MCF 10A (cell line): ENCODE data around the gene CACNA1D. TPM values are rescaled to one million over a fixed set of nuclear protein-coding genes. Genes with fewer than 3 reads are reported as not detected.

ENCODE experiments used
- BruUV-seq: library from RNA; stranded (reverse); fragments of 400-500 nt; replicated peaks from 2 replicates; lab custom pipeline; 2021; lab: Mats Ljungman, UMichigan
- CTCF ChIA-PET: fragments of 300-600 bp; sonication (Branson Sonifier 250); formaldehyde crosslinking; extraction: SDS; loops from one replicate; lab custom pipeline; 2021; ENCODE audit warnings: antibody characterized with exemption, inconsistent platforms; lab: Yijun Ruan, JAX
- POLR2A ChIA-PET: fragments of 300-600, 350-650 bp; sonication (Branson Sonifier 250); formaldehyde crosslinking; extraction: SDS; loops from one replicate; lab custom pipeline; 2020; ENCODE audit warnings: antibody characterized with exemption, inconsistent platforms; lab: Yijun Ruan, JAX
- DNase-seq: peaks from one replicate; pipeline ENCODE4 v3.0.0-alpha.2; 2018; ENCODE audit not compliant: unreplicated experiment
- H3K27ac Mint-ChIP-seq: one replicate; pipeline ENCODE4 v1.8.0; 2022; ENCODE audit warnings: mild to moderate bottlenecking, low read depth, mixed read lengths; ENCODE audit not compliant: unreplicated experiment
- H3K27me3 Mint-ChIP-seq: one replicate; pipeline ENCODE4 v1.8.0; 2022; ENCODE audit warnings: mixed read lengths; ENCODE audit not compliant: insufficient read depth, unreplicated experiment
- H3K36me3 Mint-ChIP-seq: one replicate; pipeline ENCODE4 v1.8.0; 2022; ENCODE audit warnings: mild to moderate bottlenecking, moderate library complexity, mixed read lengths; ENCODE audit not compliant: insufficient read depth, unreplicated experiment
- H3K4me1 Mint-ChIP-seq: one replicate; pipeline ENCODE4 v1.8.0; 2022; ENCODE audit warnings: mixed read lengths; ENCODE audit not compliant: insufficient read depth, unreplicated experiment
- H3K4me3 Mint-ChIP-seq: one replicate; pipeline ENCODE4 v1.8.0; 2022; ENCODE audit warnings: mild to moderate bottlenecking, moderate library complexity, mixed read lengths; ENCODE audit not compliant: unreplicated experiment
- H3K9me3 Mint-ChIP-seq: one replicate; pipeline ENCODE4 v1.8.0; 2022; ENCODE audit warnings: mixed read lengths; ENCODE audit not compliant: unreplicated experiment
- intact Hi-C: fragments of 100-400 bp; cut with micrococcal nuclease; formaldehyde crosslinking; loops from 2 replicates; pipeline ENCODE4 v1.14.1; 2022
- total RNA-seq: library from RNA; stranded (reverse); gene quantifications from 2 replicates; pipeline ENCODE4 v1.2.3, GENCODE V29; 2022
- TF ChIP-seq, protein P1 (sequence below): fragments of 200-600 bp; IDR thresholded peaks from one replicate; pipeline ENCODE4 v1.8.0; 2022; ENCODE audit warnings: antibody characterized with exemption, mild to moderate bottlenecking; ENCODE audit not compliant: unreplicated experiment

CACNA1D gene
- total RNA-seq, 1 experiment from 2014 or later, result 0.26 TPM

DNA sequence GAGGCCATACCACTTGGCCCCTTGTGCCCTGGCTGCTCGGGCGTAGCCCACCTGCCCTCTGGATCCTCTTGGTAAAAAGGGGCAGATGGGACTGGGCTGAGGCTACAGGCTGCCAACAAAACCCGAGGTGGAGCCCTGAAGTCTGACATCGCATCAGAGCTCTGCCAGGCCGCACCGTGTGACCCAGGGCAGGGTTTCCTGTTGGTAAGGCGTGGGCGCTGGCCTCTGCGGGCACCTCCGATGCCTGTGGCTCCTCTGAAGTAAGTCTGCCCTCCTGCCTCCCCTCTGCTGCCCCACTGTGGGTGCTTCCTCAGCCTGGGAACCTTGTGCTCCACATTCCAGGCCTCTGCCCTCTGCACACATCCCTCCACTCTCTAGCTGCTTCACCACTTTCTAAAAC is 342.9 kb downstream of the CACNA1D start:
- no TSS peak for BruUV-seq
- no peaks in the 10 kb centered on the region for H3K36me3 Mint-ChIP-seq
- H3K4me1 Mint-ChIP-seq, result no peaks in the 10 kb centered on the region
- TF ChIP-seq, protein P1, sequence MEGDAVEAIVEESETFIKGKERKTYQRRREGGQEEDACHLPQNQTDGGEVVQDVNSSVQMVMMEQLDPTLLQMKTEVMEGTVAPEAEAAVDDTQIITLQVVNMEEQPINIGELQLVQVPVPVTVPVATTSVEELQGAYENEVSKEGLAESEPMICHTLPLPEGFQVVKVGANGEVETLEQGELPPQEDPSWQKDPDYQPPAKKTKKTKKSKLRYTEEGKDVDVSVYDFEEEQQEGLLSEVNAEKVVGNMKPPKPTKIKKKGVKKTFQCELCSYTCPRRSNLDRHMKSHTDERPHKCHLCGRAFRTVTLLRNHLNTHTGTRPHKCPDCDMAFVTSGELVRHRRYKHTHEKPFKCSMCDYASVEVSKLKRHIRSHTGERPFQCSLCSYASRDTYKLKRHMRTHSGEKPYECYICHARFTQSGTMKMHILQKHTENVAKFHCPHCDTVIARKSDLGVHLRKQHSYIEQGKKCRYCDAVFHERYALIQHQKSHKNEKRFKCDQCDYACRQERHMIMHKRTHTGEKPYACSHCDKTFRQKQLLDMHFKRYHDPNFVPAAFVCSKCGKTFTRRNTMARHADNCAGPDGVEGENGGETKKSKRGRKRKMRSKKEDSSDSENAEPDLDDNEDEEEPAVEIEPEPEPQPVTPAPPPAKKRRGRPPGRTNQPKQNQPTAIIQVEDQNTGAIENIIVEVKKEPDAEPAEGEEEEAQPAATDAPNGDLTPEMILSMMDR, result no peak
- H3K9me3 Mint-ChIP-seq, result no peaks in the 10 kb centered on the region
- DNase-seq, result no peak
- no peaks in the 10 kb centered on the region for H3K27me3 Mint-ChIP-seq
- H3K27ac Mint-ChIP-seq, result no peak overlapping the region
- intact Hi-C loops, result no loop called here
- no peak overlapping the region for H3K4me3 Mint-ChIP-seq
- POLR2A ChIA-PET, result no interaction called here
- CTCF ChIA-PET, result interaction anchor here (0.6 to 0.7 kb wide), 2 partner anchors 8 to 78 kb away, joined by 3 to 4 read pairs; no protein-coding TSS in a partner anchor

DNA sequence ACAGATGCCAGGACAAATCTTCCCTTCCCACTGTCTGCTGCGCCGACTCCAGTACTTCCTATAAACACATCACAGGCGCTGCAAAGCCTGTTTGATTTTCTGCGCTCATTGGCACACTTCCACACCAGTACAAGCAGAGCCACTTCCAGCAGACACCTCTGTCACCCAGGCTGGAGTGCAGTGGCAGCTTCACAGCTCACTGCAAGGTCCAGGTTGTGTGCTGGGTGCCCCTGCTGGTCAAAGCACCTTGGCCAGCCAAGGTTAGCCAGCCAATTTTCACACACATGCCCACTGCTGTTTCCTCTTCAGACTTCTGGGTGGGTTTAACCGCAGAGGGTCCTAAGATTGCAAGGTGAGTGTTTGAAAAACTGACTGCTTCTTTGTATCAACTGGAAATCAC is 346.9 kb downstream of the CACNA1D start:
- CTCF ChIA-PET, result interaction anchor here (0.5 to 1.2 kb wide), 2 partner anchors 50 to 1611 kb away, joined by 3 read pairs; partner anchors contain the start of gene SELENOK
- no peaks in the 10 kb centered on the region for H3K36me3 Mint-ChIP-seq
- H3K27me3 Mint-ChIP-seq, result no peaks in the 10 kb centered on the region
- no peak overlapping the region for H3K4me3 Mint-ChIP-seq
- TF ChIP-seq, protein P1, result no peak
- BruUV-seq, result no TSS peak
- intact Hi-C loops, result no loop called here
- DNase-seq, result no peak
- POLR2A ChIA-PET, result no interaction called here
- H3K4me1 Mint-ChIP-seq, result no peaks in the 10 kb centered on the region
- no peak overlapping the region for H3K27ac Mint-ChIP-seq
- H3K9me3 Mint-ChIP-seq, result no peaks in the 10 kb centered on the region

DNA sequence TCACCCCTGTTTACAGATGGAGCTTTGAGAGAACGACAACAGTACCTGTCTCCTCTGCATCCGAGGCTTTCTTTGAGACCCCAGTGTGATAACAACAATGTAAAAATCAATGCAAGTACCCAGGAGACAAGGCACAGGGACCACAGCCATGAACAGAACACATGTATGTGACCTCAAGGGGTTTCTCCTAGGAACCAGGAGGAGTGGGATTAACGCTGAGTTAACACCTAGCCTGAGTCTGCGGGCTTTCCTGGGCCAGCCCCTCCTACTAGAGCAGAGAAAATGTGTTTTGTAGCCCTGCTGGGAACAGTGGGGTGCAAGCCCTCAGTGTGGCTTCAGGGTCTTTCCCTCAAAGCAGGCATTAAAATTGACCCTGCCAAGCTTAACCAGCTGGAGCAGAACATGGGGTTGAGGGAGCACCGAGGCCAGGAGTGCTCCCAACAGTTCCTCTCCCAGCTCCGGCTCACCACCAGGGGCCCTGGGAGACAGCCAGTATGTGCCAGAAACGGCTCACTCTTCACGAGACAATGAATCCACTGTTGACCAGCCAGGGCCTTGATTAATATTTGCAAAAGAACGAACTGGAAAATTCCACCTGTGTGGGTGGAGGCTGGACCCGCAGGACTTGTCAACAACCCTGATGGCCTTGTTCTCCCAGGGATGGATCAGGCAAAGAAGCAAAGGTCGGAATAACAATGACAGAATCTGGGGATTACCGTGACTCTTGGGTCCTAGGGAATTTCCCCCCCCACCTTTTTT is 348.2 kb downstream of the CACNA1D start:
- no peaks in the 10 kb centered on the region for H3K36me3 Mint-ChIP-seq
- TF ChIP-seq, protein P1, result no peak
- H3K27ac Mint-ChIP-seq, result no peak overlapping the region
- no peaks in the 10 kb centered on the region for H3K27me3 Mint-ChIP-seq
- no peaks in the 10 kb centered on the region for H3K4me1 Mint-ChIP-seq
- no TSS peak for BruUV-seq
- DNase-seq, result peak; percentile 7
- ChIA-PET CTCF (interaction anchor here (1.2 kb wide), 1 partner anchor 49 kb away, joined by 3 read pairs; the partner anchor contains the start of gene SELENOK), POLR2A (no interaction called here)
- intact Hi-C loops, result no loop called here
- H3K9me3 Mint-ChIP-seq, result no peaks in the 10 kb centered on the region
- H3K4me3 Mint-ChIP-seq, result no peak overlapping the region

DNA sequence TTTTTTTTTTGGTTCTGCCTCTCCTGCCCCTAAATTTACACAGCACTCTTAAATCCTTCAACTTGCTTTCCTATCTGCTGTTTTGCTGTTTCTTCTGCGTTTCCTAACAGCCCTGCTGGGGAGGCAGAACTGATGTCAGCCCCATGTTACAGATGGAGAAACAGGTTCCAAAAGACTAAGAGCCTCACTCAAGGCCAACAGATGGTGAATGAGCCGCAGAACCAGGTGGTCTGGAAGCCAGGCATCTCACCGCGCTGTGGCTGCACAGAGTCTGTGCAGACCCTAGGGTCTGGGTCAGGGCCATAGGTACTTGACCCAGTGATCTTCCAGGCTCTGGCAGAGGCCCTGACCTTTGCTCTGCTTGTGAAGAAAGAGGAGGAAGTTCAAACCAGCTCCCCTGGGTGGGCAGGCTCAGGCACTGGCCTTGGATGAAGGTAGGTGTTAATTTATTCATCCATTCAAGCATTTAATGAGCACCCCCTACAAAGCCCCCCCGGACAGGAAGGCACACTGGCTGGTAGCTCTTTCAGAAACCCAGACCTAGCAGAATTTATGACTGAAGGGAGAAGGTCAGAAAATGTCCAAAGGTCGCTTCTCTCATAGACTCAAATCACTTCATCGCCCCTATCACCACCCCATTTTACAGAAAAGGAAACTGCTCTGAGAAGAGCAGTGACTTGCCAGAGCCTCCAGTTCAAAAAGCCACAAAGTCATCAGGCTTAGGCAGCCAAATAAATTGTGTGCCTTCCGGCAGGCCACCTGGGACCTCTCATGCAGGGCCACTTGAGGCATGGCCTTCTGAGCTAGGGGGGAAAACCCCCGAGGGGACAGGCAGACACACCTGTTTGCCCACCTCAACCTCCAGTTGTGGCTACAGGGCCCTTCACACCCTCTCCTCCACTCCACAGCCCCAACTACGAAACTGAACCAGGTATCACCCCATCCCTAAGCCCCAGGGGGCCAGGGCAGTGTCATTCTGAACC is 349.1 kb downstream of the CACNA1D start:
- intact Hi-C loops, result no loop called here
- CTCF ChIA-PET, result no interaction called here
- BruUV-seq, result no TSS peak
- no peak for DNase-seq
- H3K36me3 Mint-ChIP-seq, result no peaks in the 10 kb centered on the region
- POLR2A ChIA-PET, result no interaction called here
- no peak overlapping the region for H3K4me3 Mint-ChIP-seq
- no peaks in the 10 kb centered on the region for H3K4me1 Mint-ChIP-seq
- H3K9me3 Mint-ChIP-seq, result no peaks in the 10 kb centered on the region
- TF ChIP-seq, protein P1, result no peak
- no peak overlapping the region for H3K27ac Mint-ChIP-seq
- no peaks in the 10 kb centered on the region for H3K27me3 Mint-ChIP-seq
